ENCODE results near the gene MED12L. TPM values are rescaled to one million over a fixed set of nuclear protein-coding genes. Genes with fewer than 3 reads are reported as not detected.
"Not testable (repeated sequence)": the region's sequence is repeated elsewhere in the genome, so short reads cannot be mapped to it uniquely, and the experiment has no call there.

The MED12L gene
- total RNA-seq, 6 experiments from 2014 or later = 0.05 to 0.64 (median 0.13) TPM; not detected in 1

- no peaks in the 10 kb centered on the region for H3K4me1 Mint-ChIP-seq (ENCODE audit: low read depth)
- H3K4me3 Mint-ChIP-seq = no peak overlapping the region
- H3K27me3 Mint-ChIP-seq (ENCODE audit: insufficient read depth) = peaks cover 4% of the 10 kb centered on the region
- no peaks in the 10 kb centered on the region for H3K36me3 Mint-ChIP-seq (ENCODE audit: low read depth)
- H3K27ac Mint-ChIP-seq = no peak overlapping the region
- no peaks in the 10 kb centered on the region for H3K9me3 Mint-ChIP-seq
- DNase-seq = no peak
- no peak for TF ChIP-seq CTCF (IDR thresholded peaks at IDR 0.05)
Observed at GRCh38 chr3:151074256-151074655, 11.2 kb upstream of the MED12L start.

- Mint-ChIP-seq H3K27me3 (ENCODE audit: insufficient read depth) (peaks cover 5% of the 10 kb centered on the region; the same call in 1 of the 2 replicates), H3K36me3 (ENCODE audit: low read depth) (no peaks in the 10 kb centered on the region), H3K27ac (no peak overlapping the region), H3K9me3 (no peaks in the 10 kb centered on the region), H3K4me1 (ENCODE audit: low read depth) (no peaks in the 10 kb centered on the region), H3K4me3 (no peak overlapping the region)
- TF ChIP-seq CTCF (IDR thresholded peaks at IDR 0.05) = no peak
- DNase-seq = no peak
Observed at GRCh38 chr3:151075869-151076562, 9.4 kb upstream of the MED12L start.

DNA sequence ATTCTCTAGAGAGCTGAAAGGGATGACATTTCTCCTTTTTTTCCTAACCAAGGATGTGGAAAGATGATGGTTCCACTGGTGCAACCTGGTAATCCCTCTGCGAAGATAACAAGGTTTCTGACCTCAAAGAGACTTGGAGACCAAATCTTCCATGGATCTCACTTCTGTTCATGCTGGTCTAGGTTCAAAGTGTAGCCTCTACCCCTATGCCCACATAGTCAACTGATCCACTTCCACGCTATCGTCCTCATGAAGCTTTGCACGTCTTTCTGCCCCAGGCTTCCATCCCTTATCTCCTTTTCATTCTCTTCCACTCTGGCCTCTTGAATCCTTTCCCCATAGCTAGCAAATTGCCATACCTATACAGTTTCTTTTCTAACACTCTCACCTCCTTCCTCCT is 8.8 kb upstream of the MED12L start:
- TF ChIP-seq CTCF (IDR thresholded peaks at IDR 0.05) = no peak
- H3K27me3 Mint-ChIP-seq (ENCODE audit: insufficient read depth) = peaks cover 7% of the 10 kb centered on the region
- H3K27ac Mint-ChIP-seq = no peak overlapping the region
- no peaks in the 10 kb centered on the region for H3K36me3 Mint-ChIP-seq (ENCODE audit: low read depth)
- no peaks in the 10 kb centered on the region for H3K9me3 Mint-ChIP-seq
- DNase-seq = no peak
- H3K4me1 Mint-ChIP-seq (ENCODE audit: low read depth) = no peaks in the 10 kb centered on the region
- H3K4me3 Mint-ChIP-seq = no peak overlapping the region

DNA sequence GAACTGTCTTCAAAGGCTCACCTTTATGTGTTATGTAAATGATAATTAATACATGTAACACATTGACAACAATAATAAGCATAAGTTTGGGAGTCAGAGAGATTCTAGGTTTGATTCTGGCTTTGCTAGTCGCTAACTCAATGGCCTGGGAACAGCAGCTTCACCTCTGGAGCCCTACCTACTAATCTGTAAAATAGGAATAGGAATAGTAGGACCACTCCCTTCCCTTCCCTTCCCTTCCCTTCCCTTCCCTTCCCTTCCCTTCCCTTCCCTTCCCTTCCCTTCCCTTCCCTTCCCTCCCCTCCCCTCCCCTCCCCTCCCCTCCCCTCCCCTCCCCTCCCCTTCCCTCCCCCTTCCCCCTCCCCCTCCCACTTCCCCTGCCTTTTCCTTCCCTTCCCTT is 4.4 kb upstream of the MED12L start:
- not testable (repeated sequence) for H3K36me3 Mint-ChIP-seq (ENCODE audit: low read depth); H3K4me3 Mint-ChIP-seq; H3K9me3 Mint-ChIP-seq; DNase-seq; H3K27ac Mint-ChIP-seq; H3K4me1 Mint-ChIP-seq (ENCODE audit: low read depth)
- peaks cover 28% of the 10 kb centered on the region for H3K27me3 Mint-ChIP-seq (ENCODE audit: insufficient read depth)

DNA sequence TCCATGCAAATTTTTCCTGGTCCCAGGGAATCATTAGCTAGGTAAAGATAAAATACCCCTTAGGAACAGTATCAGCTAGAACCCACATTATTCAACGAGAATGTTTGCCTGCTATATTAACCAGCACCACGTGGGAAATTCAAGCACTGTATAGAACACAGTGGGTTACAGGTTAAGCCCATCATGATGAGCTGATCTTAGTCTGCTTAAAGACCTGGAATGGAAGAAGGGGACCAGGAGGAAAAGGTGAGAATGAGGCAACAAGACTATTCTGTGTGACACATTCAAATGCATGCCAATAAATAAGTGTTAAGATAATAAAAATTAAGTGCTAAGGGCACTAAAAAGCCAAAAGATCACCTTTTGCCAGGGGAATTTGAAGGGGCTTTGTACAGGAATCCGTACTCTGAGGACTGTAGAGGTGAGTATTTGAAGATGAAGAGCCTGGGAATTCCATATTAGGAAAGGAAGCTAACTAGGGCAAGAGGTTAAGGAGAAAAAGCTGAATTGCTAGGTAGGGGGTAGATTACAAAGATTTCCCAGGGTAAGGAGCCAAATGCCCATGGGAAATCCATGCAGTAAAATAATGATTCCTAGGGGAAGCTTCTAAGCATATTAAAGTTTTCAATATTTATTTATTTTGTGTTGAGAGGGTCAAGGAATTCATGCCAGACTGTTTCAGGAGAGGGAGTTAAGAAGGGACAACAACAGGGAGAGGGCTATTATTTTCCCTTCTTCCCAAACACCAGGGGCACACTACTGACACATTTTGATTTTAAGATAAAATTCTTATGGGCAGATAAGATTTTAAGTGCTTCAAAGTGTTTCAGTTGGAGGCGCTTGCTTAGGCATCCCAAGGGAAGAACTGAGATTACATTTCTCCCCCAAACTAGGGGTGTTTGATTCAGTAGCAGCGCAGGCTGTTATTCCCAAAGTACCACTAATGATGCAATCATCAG is 2.3 kb upstream of the MED12L start:
- no peak overlapping the region for H3K27ac Mint-ChIP-seq

More for the DNA sequence above, 2.3 kb upstream of the MED12L start:
- H3K9me3 Mint-ChIP-seq = no peaks in the 10 kb centered on the region
- H3K4me1 Mint-ChIP-seq (ENCODE audit: low read depth) = peaks cover 10% of the 10 kb centered on the region
- no peak for DNase-seq
- H3K4me3 Mint-ChIP-seq = no peak overlapping the region
- no peak for TF ChIP-seq CTCF (IDR thresholded peaks at IDR 0.05)
- peaks cover 35% of the 10 kb centered on the region for H3K27me3 Mint-ChIP-seq (ENCODE audit: insufficient read depth)
- H3K36me3 Mint-ChIP-seq (ENCODE audit: low read depth) = no peaks in the 10 kb centered on the region
